Measurements from ENCODE around the gene DIRAS1. TPM values are rescaled to one million over a fixed set of nuclear protein-coding genes. Genes with fewer than 3 reads are reported as not detected.

Gene DIRAS1
- total and polyA plus RNA-seq, 2 of the 4 experiments (the other 2 are of a cell fraction) = 1.4 to 10.3 TPM

DNA sequence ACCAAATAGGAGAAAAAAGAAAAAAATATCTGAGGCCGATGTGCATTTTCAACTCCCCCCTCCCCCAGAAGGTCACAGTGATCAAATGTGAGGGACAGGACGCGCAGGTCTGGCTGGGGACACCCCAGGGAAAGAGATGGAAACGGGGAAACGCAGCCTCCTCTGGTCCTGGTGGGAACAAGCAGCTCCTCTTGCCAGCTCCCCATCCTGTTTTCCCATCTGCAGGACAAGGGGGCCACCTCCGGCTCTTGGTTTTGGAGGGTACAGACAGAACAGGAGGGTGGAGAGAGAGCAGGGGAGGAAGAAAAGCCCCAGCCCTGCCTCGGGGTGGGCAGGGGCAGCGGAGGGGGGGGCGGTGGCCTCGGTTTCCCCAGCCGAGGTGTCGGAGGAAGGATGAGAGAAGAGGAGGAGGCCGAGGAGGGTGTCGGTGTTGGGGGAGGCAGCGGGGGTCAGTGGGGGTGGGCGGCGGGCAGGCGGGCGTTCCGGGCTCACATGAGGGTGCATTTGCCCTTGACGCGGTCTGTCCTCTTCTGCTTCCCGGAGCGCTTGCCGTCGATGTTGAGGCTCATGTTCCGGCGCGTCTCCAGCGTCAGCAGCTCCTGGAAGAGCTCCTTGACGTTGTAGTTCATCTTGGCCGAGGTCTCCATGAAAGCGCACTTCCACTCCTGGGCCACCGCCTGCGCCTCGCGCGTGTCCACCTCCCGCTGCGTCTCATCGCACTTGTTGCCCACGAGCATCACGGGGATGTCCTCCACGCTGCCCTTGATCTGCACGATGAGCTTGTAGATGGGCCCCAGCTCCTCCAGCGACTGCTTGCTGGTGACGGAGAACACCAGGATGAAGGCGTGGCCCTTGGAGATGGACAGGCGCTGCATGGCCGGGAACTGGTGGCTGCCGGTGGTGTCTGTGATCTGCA, 4.2 kb downstream of the DIRAS1 start:
- TF ChIP-seq NFE2L2 (IDR thresholded peaks at IDR 0.05; ENCODE audit: low read depth, low read length) (no peak), RCOR1 (IDR thresholded peaks at IDR 0.05; ENCODE audit: insufficient replicate concordance, low read length) (no peak), RFX5 (IDR thresholded peaks at IDR 0.05; ENCODE audit: low read depth, low read length) (no peak), MAZ (IDR thresholded peaks at IDR 0.05; ENCODE audit: borderline replicate concordance, low read depth, low read length) (no peak), BHLHE40 (IDR thresholded peaks at IDR 0.05; ENCODE audit: low read depth, low read length) (no peak)
- TF ChIP-seq, protein P1, sequence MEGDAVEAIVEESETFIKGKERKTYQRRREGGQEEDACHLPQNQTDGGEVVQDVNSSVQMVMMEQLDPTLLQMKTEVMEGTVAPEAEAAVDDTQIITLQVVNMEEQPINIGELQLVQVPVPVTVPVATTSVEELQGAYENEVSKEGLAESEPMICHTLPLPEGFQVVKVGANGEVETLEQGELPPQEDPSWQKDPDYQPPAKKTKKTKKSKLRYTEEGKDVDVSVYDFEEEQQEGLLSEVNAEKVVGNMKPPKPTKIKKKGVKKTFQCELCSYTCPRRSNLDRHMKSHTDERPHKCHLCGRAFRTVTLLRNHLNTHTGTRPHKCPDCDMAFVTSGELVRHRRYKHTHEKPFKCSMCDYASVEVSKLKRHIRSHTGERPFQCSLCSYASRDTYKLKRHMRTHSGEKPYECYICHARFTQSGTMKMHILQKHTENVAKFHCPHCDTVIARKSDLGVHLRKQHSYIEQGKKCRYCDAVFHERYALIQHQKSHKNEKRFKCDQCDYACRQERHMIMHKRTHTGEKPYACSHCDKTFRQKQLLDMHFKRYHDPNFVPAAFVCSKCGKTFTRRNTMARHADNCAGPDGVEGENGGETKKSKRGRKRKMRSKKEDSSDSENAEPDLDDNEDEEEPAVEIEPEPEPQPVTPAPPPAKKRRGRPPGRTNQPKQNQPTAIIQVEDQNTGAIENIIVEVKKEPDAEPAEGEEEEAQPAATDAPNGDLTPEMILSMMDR (conservative IDR thresholded peaks at IDR 0.05; ENCODE audit: low read depth, low read length) = no peak
- dilution Hi-C loops (cut with HindIII; ENCODE audit: low sequenced_read_pairs, unreplicated experiment) (no loop called here), intact Hi-C loops (cut with micrococcal nuclease) (no loop called here), in situ Hi-C loops (cut with MboI; ENCODE audit: low sequenced_read_pairs) (no loop called here)
- Histone ChIP-seq H4K20me1 (ENCODE audit: insufficient read depth, low read length) (no peaks in the 10 kb centered on the region; the same call in 1 of the 2 replicates), H3K14ac (replicated peaks; ENCODE audit: low read depth, low read length) (no peak overlapping the region), H3K4me1 (ENCODE audit: control insufficient read depth, insufficient read depth, low read length) (0 out of 2 replicates have a peak, but pooled peaks cover 5% of the 10 kb centered on the region), H2BK5ac (ENCODE audit: low read depth, low read length, poor library complexity, severe bottlenecking) (no peak overlapping the region), H3K27me3 (ENCODE audit: control insufficient read depth, insufficient read depth, low read length) (no peaks in the 10 kb centered on the region; the same call in 1 of the 2 replicates), H2BK20ac (ENCODE audit: low read depth, low read length) (no peak overlapping the region), H3K79me1 (ENCODE audit: low read depth in 1 of 2, low read length in 2 of 2) (peaks cover 0 to 4% of the 10 kb centered on the region in 2 experiments; a peak in 2 of 4 replicates), H3K4ac (ENCODE audit: low read depth, low read length) (no peak overlapping the region), H3K9ac (ENCODE audit: low read depth, low read length) (no peak overlapping the region), H4K91ac (ENCODE audit: insufficient read depth, low read depth, low read length) (no peak overlapping the region), H3K56ac (ENCODE audit: extremely low read depth, insufficient read depth, low read length) (no peak overlapping the region), H3K36me3 (ENCODE audit: control insufficient read depth, insufficient read depth, low read length) (peaks cover 4% of the 10 kb centered on the region; the same call in 1 of the 2 replicates), H3K23ac (ENCODE audit: low read depth, low read length) (no peak overlapping the region), H2AK9ac (replicated peaks; ENCODE audit: low read depth, low read length, poor library complexity) (no peak overlapping the region), H2AK5ac (ENCODE audit: low read depth, low read length) (no peak overlapping the region), H3K27ac (ENCODE audit: insufficient read depth, low read length) (no peak overlapping the region), H3K18ac (ENCODE audit: low read depth, low read length) (no peak overlapping the region), H2BK120ac (ENCODE audit: low read depth, low read length) (no peak overlapping the region), H4K8ac (ENCODE audit: low read depth in 2 of 2, low read length in 2 of 2) (no peak overlapping the region), H3K4me3 (ENCODE audit: insufficient read depth, low read depth, low read length) (no peak overlapping the region), H3K9me3 (ENCODE audit: control insufficient read depth, insufficient read depth, low read length) (peaks cover 9% of the 10 kb centered on the region), H2BK15ac (ENCODE audit: low read depth, low read length) (no peak overlapping the region), H4K5ac (ENCODE audit: low read depth, low read length) (no peak overlapping the region), H2AFZ (replicated peaks; ENCODE audit: low read length, poor library complexity) (no peak overlapping the region), H3K9me1 (ENCODE audit: insufficient read depth, low read length) (peaks cover 2% of the 10 kb centered on the region; the same call in 1 of the 2 replicates), H3K4me2 (ENCODE audit: low read depth, low read length) (no peak overlapping the region)
- no peak for DNase-seq
- ATAC-seq (ENCODE audit: low read depth) = no peak
- CTCF ChIA-PET = no interaction called here
- no TSS peak for BruUV-seq (replicated peaks)
- POLR2A ChIA-PET (ENCODE audit: unreplicated experiment) = no interaction called here
- 79% methylated on average over 25 of the region's 51 CpGs; no CpG with 5 or more reads in 1 of the 2 experiments for WGBS, 2 experiments (ENCODE audit: extremely low coverage in 2 of 2, insufficient read length in 1 of 2)
